Measurements from ENCODE around the gene SMURF2. TPM values are rescaled to one million over a fixed set of nuclear protein-coding genes. Genes with fewer than 3 reads are reported as not detected.

The SMURF2 gene
- total RNA-seq, 1 experiment from 2014 or later, result 154 TPM

GRCh38 chr17:64496348-64496785 lies 165.7 kb downstream of the SMURF2 start:
- no peak for DNase-seq
- Histone ChIP-seq H3K36me3 (peaks cover 63% of the 10 kb centered on the region), H3K27me3 (no peaks in the 10 kb centered on the region), H3K9me3 (no peaks in the 10 kb centered on the region), H3K4me3 (peak overlapping the region; percentile 93)

Other genes with a start within 250 kb of the SMURF2 start
- 5.6 and 19.0 TPM in 2 replicates for gene MILR1, start 213.2 kb downstream of the SMURF2 start, total RNA-seq (2014; rRNA removed; shearing (Covaris generic); ENCODE audit: low replicate concordance)
- 2.8 and 10.4 TPM in 2 replicates for gene POLG2, start 165.3 kb downstream of the SMURF2 start, total RNA-seq (2014; rRNA removed; shearing (Covaris generic); ENCODE audit: low replicate concordance)
- gene DDX5, start 156.0 kb downstream of the SMURF2 start, total RNA-seq (2014; rRNA removed; shearing (Covaris generic); ENCODE audit: low replicate concordance), result 420 and 1,383 TPM in 2 replicates
- gene CEP95, start 155.3 kb downstream of the SMURF2 start, total RNA-seq (2014; rRNA removed; shearing (Covaris generic); ENCODE audit: low replicate concordance), result 9.1 and 17.7 TPM in 2 replicates

All from MG63 (cell line).